GM19467 (cell line): ENCODE results near the gene FNDC3B.

Experiments used
- ATAC-seq: cut with Tn5 transposase; IDR thresholded peaks from one replicate; pipeline ENCODE4 v1.9.1; 2021; ENCODE audit warnings: mild to moderate bottlenecking, moderate library complexity; ENCODE audit not compliant: unreplicated experiment

FNDC3B gene

GRCh38 chr3:172184106-172184822 is 144.9 kb downstream of the FNDC3B start:
- no peak for ATAC-seq

- no peak for ATAC-seq
Measured at GRCh38 chr3:172185907-172186306, 146.5 kb downstream of the FNDC3B start.

GRCh38 chr3:172186607-172187006 is 147.2 kb downstream of the FNDC3B start:
- no peak for ATAC-seq

DNA sequence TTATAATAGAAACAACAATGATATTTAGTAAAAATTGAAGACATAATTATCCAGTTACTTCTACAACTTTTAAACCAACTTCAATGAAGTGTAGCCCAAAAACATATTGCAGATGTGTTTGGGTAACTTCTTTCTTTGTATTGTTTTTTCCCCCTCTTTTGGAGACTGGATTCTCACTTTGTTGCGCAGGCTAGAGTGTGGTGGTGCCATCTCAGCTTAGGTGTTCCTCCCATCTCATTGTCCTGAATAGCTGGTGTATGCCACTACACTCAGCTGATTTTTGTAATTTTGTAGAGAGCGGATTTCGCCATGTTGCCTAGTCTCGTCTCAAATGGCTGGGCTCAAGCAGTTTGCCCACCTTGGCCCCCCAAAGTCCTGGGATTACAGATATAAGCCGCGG is 148.1 kb downstream of the FNDC3B start:
- no peak for ATAC-seq

DNA sequence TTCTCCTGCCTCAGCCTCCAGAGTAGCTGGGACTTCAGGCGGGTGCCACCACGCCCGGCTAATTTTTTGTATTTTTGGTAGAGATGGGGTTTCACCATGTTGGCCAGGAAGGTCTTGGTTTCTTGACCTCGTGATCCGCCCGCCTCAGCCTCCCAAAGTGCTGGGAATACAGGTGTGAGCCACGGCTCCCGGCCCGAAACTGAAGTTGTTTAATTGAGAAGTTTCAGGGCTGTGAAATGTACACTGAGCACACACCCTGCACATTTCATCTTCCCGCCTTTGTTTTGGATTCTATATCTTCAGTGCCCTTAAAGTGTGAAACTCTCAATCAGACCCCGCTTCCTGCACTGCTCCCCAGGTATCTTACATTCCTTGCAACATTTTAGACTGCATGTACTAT is 149.1 kb downstream of the FNDC3B start:
- no peak for ATAC-seq

DNA sequence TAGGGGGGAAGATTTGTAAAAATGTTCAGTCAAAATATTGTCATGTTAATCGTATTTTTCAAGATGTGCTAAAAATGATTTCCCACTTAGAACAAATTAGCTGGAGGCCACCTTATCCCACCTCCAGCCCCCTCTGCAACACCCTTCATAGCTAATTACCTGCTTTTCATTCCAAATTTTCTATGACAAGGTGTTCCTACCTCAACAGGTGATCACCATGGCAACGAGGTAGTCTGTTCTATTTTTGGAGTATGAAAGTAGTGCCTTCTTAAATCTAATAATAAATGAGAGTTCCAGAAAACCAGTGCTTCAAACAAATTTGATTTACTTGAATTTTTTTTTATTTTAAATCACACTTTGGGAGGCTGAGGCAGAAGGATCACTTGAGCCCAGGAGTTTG is 149.8 kb downstream of the FNDC3B start:
- ATAC-seq: no peak

DNA sequence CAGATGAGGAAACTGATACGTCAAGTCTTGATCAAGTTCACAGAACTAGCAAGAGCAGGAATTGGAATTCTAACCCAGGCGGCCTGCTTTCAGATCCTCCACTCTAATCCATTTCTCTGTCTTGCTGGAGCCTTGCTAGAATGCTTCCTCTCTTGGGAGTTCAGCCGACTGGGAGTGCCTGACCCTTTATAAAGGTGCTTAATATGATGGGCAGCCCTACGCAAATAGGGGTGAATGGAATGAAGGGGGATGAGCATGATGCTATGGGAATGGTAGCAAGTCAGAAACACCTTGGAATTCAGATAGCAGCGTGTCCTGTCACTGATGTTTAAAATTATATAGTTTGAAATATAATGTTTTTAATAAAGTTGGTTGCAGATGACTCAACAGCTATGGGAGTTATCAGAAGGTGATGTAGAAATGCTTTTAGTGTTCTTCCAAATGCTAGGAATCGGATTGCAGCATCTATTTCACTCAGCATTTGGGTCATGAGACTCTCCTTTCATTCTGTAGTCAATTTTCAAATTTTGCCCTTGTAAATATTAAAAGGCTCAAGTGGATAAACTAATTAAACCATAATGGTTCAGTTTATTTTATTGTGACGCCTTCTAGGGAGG is 150.7 kb downstream of the FNDC3B start:
- no peak for ATAC-seq

DNA sequence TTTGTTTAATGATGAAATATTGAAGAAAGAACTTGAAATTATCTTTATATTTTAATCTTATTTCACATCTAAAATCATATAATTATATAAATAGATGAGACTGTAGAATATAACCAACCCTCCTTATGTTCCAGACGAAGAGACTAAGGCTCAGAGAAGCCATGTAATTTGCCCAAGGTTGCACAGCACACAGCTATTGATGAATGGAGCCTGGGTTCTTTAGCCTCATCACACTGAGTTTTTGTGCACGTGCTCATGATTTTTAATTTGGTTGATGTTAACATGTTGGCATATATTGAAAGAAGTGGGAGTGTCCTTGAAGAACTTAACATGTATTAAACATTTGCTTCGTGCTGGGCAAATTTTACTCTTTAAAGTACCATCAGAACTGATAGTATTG is 151.6 kb downstream of the FNDC3B start:
- ATAC-seq: no peak

- ATAC-seq: no peak
Measured at GRCh38 chr3:172191629-172192028, 152.3 kb downstream of the FNDC3B start.

DNA sequence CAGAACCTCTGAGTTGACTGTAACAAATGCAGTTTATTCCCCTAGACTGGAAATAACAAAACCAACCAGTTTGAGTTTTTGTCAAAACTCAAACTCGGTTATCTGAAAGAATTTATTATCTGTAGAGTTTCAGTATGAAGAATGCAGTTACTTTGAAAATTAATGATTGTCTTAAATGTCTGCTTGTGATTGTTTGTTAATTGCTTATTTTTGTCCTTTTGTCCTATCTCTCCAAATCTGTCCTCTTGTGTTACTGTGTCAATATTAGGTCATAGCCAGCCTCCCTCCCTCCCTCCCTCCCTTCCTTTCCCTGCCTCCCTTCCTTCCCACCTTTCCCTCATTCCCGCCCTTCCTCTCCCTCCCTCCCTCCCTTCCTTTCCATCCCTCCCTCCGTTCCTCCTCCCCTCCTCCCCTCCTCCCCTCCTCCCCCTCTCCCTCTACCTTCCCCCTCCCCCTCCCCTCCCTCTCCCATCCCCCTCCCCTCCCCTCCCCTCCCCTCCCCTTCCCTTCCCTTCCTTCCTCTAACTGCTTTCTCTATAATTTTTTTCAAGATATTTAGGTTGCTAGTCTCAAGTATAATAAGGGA is 153.5 kb downstream of the FNDC3B start:
- no peak for ATAC-seq

DNA sequence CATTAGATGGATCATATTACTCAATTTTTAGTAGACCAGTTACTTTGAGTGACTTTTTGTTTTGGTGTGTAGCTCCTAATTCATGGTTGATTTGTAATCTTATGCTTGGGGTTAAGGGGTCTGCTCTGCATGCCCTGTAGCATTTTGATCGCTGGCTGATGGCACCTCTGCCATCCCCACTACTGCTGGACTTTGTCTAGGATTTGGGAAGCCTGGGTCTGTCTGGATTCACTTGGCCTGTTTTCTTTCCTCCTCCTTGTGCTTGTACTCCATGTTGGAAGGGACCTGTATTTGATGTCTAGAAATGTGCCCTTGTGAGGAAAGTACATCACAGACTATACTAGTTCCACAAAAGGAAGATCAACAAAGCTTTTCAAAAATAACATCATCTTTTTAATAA is 154.1 kb downstream of the FNDC3B start:
- ATAC-seq: no peak

- no peak for ATAC-seq
Measured at GRCh38 chr3:172194702-172195406, 155.5 kb downstream of the FNDC3B start.

GRCh38 chr3:172195407-172195754 is 156.0 kb downstream of the FNDC3B start:
- ATAC-seq: no peak

GRCh38 chr3:172197344-172197743 is 158.0 kb downstream of the FNDC3B start:
- no peak for ATAC-seq

GRCh38 chr3:172198428-172198827 is 159.1 kb downstream of the FNDC3B start:
- no peak for ATAC-seq

- no peak for ATAC-seq
Measured at GRCh38 chr3:172199850-172200369, 160.5 kb downstream of the FNDC3B start.

DNA sequence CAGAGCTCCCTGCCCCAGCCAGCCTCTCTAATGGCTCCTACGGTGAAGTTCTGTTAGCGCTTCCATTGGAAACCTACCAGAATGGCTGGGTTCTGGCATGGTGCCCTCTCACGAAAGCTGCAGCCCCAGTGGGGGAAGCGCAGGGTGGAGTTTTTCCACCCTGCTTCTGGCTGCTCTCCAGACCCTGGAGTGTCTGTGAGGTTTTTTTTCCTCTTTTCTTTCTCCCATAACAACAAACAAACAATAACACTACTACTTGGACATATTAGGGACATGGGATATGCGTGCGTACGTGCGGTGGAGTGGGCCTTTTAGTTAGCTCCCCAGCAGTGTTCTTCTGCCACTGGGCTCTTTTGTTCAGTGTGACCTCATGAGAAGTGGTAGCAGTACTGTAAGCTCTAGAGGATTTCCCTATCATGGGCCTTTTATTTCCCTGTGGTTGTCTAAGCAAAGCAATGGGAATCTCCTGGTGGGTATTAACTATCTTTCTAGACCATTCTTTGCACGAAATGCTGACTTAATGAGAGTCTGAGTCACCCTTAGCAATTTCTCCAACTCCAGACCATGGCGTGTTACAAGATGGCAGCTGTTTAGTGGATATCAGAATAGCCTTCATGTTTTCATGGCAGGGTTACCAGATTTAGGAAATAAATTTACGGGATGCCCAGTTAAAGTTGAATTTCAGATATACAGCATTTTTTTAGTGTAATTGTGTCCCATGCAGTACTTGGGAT is 161.9 kb downstream of the FNDC3B start:
- ATAC-seq: no peak

DNA sequence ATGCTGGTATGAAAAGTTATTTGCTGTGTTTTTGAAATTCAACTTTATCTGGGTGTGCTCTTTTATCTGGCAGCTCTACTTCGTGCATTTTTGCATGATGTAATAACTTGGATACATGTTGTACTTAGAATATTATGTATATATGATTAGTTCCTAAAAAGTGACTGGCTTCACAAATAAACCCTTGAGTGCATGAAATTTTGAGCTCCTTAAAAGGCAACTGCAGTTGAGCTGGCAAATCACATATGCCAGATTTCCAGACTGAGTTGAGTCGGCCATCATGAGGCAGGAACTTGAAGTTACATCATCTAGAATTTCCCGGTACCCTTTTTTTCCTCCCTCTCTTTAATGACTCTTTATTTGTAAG is 162.5 kb downstream of the FNDC3B start:
- no peak for ATAC-seq

DNA sequence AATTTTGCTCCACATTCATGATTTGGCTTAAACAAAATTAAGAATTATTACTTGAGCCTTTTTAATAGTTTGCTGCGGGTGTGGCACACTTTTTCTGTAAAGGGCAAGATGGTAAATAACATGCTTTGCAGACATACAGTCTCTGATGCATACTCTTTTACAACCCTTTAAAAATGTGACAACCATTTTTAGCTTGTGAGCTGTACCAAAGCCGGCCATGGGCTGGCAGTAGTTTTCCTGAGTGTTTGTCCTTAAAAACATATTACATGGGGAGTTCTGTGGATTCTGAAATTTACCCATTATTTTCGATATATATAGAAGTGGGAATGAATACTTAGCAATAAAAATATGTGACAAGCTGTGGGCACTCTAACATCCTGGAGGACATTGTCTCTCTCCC is 163.4 kb downstream of the FNDC3B start:
- ATAC-seq: no peak

DNA sequence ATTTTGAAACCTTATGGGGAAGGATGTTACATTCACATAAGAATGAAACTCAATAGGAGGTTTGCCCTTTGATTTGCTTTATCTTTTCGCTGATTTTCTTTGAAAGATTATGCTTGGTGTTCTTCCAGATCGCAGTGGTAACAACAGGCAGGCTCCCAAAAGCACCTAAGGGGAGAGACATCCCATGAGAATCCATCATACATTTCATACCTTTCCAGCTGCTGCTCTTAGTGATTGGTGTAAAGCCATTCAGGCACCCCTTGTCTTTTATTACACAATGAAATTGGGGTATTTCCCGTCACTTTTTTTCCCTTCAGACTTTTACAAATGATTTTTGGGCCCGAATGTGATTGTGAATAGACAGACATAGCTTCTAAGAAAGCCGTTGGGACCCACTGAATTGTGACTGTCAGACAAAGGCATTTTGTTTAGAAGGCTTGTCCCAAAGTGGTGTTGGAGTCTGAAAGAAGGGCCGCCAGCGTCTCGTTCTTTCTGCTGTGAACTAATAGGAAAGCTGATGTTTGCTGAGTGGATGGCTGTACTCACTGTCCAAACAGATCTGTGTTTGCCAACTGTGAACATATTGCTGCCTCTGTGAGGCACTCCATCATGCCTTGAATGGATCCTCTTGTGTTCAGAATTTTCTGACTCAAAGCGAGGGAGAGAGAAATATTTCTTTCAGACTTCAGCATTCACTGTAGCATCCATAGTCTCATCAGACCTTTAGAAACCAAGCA is 164.3 kb downstream of the FNDC3B start:
- no peak for ATAC-seq
